GM12878 (cell line): ENCODE data around the gene NTRK3. TPM values are rescaled to one million over a fixed set of nuclear protein-coding genes. Genes with fewer than 3 reads are reported as not detected.

Experiments
- ATAC-seq: fragments of 200-7000 bp; cut with Tn5 transposase; 3 replicates; pipeline ENCODE4 v1.9.1; 2020; ENCODE audit warnings: mild to moderate bottlenecking, moderate library complexity
- BruUV-seq: library from RNA; stranded (reverse); fragments of 400-500 nt; replicated peaks from 2 replicates; lab custom pipeline; 2021; lab: Mats Ljungman, UMichigan
- CTCF ChIA-PET: fragments of 300-600 bp; sonication (Branson Sonifier 250); formaldehyde crosslinking; extraction: SDS; loops from one replicate; lab custom pipeline; 2021; ENCODE audit warnings: inconsistent platforms; lab: Yijun Ruan, JAX
- POLR2A ChIA-PET: fragments of 350-600 bp; formaldehyde crosslinking; extraction: SDS; loops from one replicate; lab custom pipeline; 2021; ENCODE audit warnings: inconsistent platforms; lab: Charles Lee
- RAD21 ChIA-PET: fragments of 300-600 bp; sonication (Branson Sonifier 250); formaldehyde crosslinking; loops from one replicate; lab custom pipeline; 2023; ENCODE audit warnings: antibody characterized with exemption; ENCODE audit not compliant: unreplicated experiment; lab: Charles Lee
- SMC1A ChIA-PET: fragments of 300-600 bp; sonication (Branson Sonifier 250); formaldehyde crosslinking; loops from one replicate; lab custom pipeline; 2023; ENCODE audit not compliant: unreplicated experiment, uncharacterized antibody; lab: Charles Lee
- DNase-seq: peaks from one replicate; pipeline ENCODE4 v3.0.0-alpha.2; 2011; ENCODE audit warnings: low read depth, low spot score
- FAIRE-seq: peaks from 3 replicates; lab custom pipeline; 2011; peaks lifted over from hg19 to GRCh38; lab: Jason Lieb, UNC
- H2AFZ ChIP-seq: 2 replicates; pipeline ENCODE4 v1.6.0; 2011; ENCODE audit warnings: low read depth, low read length, control low read depth; ENCODE audit not compliant: control insufficient read depth
- H3K27ac ChIP-seq: 2 replicates; pipeline ENCODE4 v1.5.1; 2011; ENCODE audit warnings: control low read depth; ENCODE audit not compliant: control insufficient read depth, insufficient read depth
- H3K27me3 ChIP-seq, 2 experiments: replicated peaks in 1 of 2; 2 replicates each; pipeline versions ENCODE4 v1.6.0 to v1.6.1; 2011; ENCODE audit warnings: low read length in 1 of 2; ENCODE audit not compliant: control insufficient read depth in 2 of 2, insufficient read depth in 2 of 2
- H3K36me3 ChIP-seq, 2 experiments: 2 replicates each; pipeline ENCODE4 v1.5.1; 2011; ENCODE audit warnings: low read length in 1 of 2; ENCODE audit not compliant: control insufficient read depth in 2 of 2, insufficient read depth in 2 of 2
- H3K4me1 ChIP-seq: 2 replicates; pipeline ENCODE4 v1.6.1; 2011; ENCODE audit warnings: mild to moderate bottlenecking, low read length, moderate library complexity, mixed read lengths; ENCODE audit not compliant: control insufficient read depth, insufficient read depth
- H3K4me2 ChIP-seq: 2 replicates; pipeline ENCODE4 v1.6.0; 2011; ENCODE audit warnings: control low read depth; ENCODE audit not compliant: control insufficient read depth, insufficient read depth
- H3K4me3 ChIP-seq: fragments of 200-600 bp; sonication (generic); 2 replicates; pipeline ENCODE4 v1.5.1; 2016
- H3K79me2 ChIP-seq: 2 replicates; pipeline ENCODE4 v1.6.0; 2011; ENCODE audit warnings: low read length; ENCODE audit not compliant: control insufficient read depth, insufficient read depth
- H3K9ac ChIP-seq: 2 replicates; pipeline ENCODE4 v1.8.0; 2011; ENCODE audit warnings: low read length, control low read depth, mixed read lengths; ENCODE audit not compliant: control insufficient read depth, insufficient read depth
- H3K9me3 ChIP-seq: replicated peaks from 3 replicates; pipeline ENCODE4 v1.5.1; 2011; ENCODE audit warnings: mild to moderate bottlenecking, low read length; ENCODE audit not compliant: control insufficient read depth, insufficient read depth
- H4K20me1 ChIP-seq: 2 replicates; pipeline ENCODE4 v1.6.0; 2011; ENCODE audit not compliant: control insufficient read depth, insufficient read depth
- CHD2 ChIP-seq: IDR thresholded peaks from 2 replicates; pipeline ENCODE4 v1.6.1; 2011; ENCODE audit warnings: low read depth, low read length, improper control_type of control experiment, borderline replicate concordance
- IRF4 ChIP-seq: IDR thresholded peaks from 2 replicates; pipeline ENCODE4 v1.6.1; 2011; ENCODE audit warnings: low read depth, low read length
- KAT2A ChIP-seq: conservative IDR thresholded peaks from 2 replicates; pipeline ENCODE4 v1.6.1; 2011; ENCODE audit warnings: low read depth, low read length; ENCODE audit not compliant: control insufficient read depth
- NRF1 ChIP-seq: conservative IDR thresholded peaks from 2 replicates; pipeline ENCODE4 v1.6.1; 2011; ENCODE audit warnings: mild to moderate bottlenecking, low read depth, low read length, improper control_type of control experiment
- POU2F2 ChIP-seq: IDR thresholded peaks from 3 replicates; pipeline ENCODE4 v1.6.1; 2011; ENCODE audit warnings: low read depth, mild to moderate bottlenecking, low read length, borderline replicate concordance
- RB1 ChIP-seq: fragments of 450-650 bp; formaldehyde crosslinking; IDR thresholded peaks from 2 replicates; pipeline ENCODE4 v1.6.1; 2017; ENCODE audit warnings: mild to moderate bottlenecking, borderline replicate concordance
- SPI1 ChIP-seq: IDR thresholded peaks from 2 replicates; pipeline ENCODE4 v1.6.1; 2011; ENCODE audit warnings: low read depth, mild to moderate bottlenecking, low read length, moderate library complexity, borderline replicate concordance; ENCODE audit not compliant: insufficient read depth
- WGBS: methylation state at CpG from one replicate; pipeline ENCODE4 v1.1.6; 2016; ENCODE audit warnings: low lambda C conversion rate; ENCODE audit not compliant: insufficient replicate concordance, insufficient coverage; ENCODE audit errors: missing lambda C conversion rate; 5-methylcytosine and 5-hydroxymethylcytosine counted together
- in situ Hi-C: fragments of 300-500 bp; cut with MboI; formaldehyde crosslinking; loops from 9 replicates; pipeline ENCODE4 v1.14.3; 2018; ENCODE audit warnings: mixed read lengths
- intact Hi-C: fragments of 100-400 bp; cut with micrococcal nuclease; formaldehyde crosslinking; loops from one replicate; pipeline ENCODE4 v1.14.2; 2022; ENCODE audit not compliant: unreplicated experiment
- polyA plus RNA-seq, 11 experiments: library from polyadenylated mRNA; depleted of rRNA in 4 of 11; unstranded in 6 of 11; stranded (reverse) in 5 of 11; fragments of >200 nt; fragmentation: Nextera tagmentation in 4 of 11; fragmentation: Illumina TruSeq in 1 of 11; extraction: Ambion mirVana in 4 of 11; extraction: Trizol in 1 of 11; gene quantifications; 1 replicate in 1 of 11; 2 replicates in 10 of 11; pipeline versions ENCODE4 v1.2.1 to v1.2.3, GENCODE V29; 2011 to 2016; ENCODE audit warnings: inconsistent platforms in 2 of 11, missing spikeins in 2 of 11, low read depth in 1 of 11
- total RNA-seq, 4 experiments: library from RNA; depleted of rRNA in 3 of 4; stranded (reverse); fragments of >200 nt in 3 of 4; fragmentation: Illumina TruSeq in 1 of 4; extraction: Trizol in 1 of 4; gene quantifications; 2 replicates each; pipeline versions ENCODE4 v1.2.1 to v1.2.3, GENCODE V29; 2013 to 2021
- TF ChIP-seq, protein P1 (sequence below): fragments of 450-650 bp; IDR thresholded peaks from 2 replicates; pipeline ENCODE4 v1.6.1; 2018; ENCODE audit warnings: borderline replicate concordance, mild to moderate bottlenecking; ENCODE audit not compliant: partially characterized antibody
- TF ChIP-seq, protein P2 (sequence below): fragments of 450-650 bp; IDR thresholded peaks from 2 replicates; pipeline ENCODE4 v1.6.1; 2017; ENCODE audit warnings: low read depth, mild to moderate bottlenecking, moderate library complexity

NTRK3 gene
- total and polyA plus RNA-seq, 10 of the 15 experiments (the other 5 are each of a cell fraction or from before 2014, with no cell fraction given) = not detected

DNA sequence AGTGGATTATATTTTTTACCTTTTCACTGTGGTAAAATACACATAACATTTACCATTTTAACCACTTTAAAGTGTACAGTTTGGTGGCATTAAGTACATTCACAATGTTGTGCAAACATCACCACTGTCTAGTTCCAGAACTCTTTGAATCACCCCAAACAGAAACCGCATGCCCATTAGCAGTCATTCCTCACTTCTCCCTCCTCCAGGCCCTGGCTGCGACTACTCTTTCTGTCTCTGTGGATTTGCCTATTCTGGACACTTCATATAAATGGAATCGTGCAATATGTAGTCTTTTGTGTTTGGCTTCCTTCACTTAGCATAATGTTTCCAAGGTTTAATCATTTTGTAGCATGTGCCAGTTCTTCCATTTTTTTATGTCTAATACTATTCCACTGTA, 409.8 kb downstream of the NTRK3 start:
- ChIA-PET RAD21 (no interaction called here), POLR2A (no interaction called here), SMC1A (no interaction called here), CTCF (no interaction called here)
- no peak overlapping the region for H2AFZ ChIP-seq
- DNase-seq (no peak), ATAC-seq (no peak), FAIRE-seq (no peak)
- in situ Hi-C loops = no loop called here
- H4K20me1 ChIP-seq = no peaks in the 10 kb centered on the region
- H3K9ac ChIP-seq = no peak overlapping the region
- no peak overlapping the region for H3K4me2 ChIP-seq
- H3K36me3 ChIP-seq = no peaks in the 10 kb centered on the region
- BruUV-seq = no TSS peak
- no peaks in the 10 kb centered on the region for H3K9me3 ChIP-seq
- no peak overlapping the region for H3K4me3 ChIP-seq
- H3K27me3 ChIP-seq = no peaks in the 10 kb centered on the region
- TF ChIP-seq KAT2A (no peak), CHD2 (no peak), IRF4 (no peak), SPI1 (no peak), POU2F2 (no peak), RB1 (no peak), NRF1 (no peak)
- TF ChIP-seq, protein P1, sequence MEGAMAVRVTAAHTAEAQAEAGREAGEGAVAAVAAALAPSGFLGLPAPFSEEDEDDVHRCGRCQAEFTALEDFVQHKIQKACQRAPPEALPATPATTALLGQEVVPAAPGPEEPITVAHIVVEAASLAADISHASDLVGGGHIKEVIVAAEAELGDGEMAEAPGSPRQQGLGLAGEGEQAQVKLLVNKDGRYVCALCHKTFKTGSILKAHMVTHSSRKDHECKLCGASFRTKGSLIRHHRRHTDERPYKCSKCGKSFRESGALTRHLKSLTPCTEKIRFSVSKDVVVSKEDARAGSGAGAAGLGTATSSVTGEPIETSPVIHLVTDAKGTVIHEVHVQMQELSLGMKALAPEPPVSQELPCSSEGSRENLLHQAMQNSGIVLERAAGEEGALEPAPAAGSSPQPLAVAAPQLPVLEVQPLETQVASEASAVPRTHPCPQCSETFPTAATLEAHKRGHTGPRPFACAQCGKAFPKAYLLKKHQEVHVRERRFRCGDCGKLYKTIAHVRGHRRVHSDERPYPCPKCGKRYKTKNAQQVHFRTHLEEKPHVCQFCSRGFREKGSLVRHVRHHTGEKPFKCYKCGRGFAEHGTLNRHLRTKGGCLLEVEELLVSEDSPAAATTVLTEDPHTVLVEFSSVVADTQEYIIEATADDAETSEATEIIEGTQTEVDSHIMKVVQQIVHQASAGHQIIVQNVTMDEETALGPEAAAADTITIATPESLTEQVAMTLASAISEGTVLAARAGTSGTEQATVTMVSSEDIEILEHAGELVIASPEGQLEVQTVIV = no peak
- TF ChIP-seq, protein P2, sequence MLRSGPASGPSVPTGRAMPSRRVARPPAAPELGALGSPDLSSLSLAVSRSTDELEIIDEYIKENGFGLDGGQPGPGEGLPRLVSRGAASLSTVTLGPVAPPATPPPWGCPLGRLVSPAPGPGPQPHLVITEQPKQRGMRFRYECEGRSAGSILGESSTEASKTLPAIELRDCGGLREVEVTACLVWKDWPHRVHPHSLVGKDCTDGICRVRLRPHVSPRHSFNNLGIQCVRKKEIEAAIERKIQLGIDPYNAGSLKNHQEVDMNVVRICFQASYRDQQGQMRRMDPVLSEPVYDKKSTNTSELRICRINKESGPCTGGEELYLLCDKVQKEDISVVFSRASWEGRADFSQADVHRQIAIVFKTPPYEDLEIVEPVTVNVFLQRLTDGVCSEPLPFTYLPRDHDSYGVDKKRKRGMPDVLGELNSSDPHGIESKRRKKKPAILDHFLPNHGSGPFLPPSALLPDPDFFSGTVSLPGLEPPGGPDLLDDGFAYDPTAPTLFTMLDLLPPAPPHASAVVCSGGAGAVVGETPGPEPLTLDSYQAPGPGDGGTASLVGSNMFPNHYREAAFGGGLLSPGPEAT = no peak
- 32% methylated on average over 3 of the region's 3 CpGs for WGBS
- no peaks in the 10 kb centered on the region for H3K79me2 ChIP-seq
- no peaks in the 10 kb centered on the region for H3K4me1 ChIP-seq
- H3K27ac ChIP-seq = no peak overlapping the region
- intact Hi-C loops = no loop called here
